ENCODE measurements around the gene CBLB.

The CBLB gene

GRCh38 chr3:105647047-105647446 lies 221.8 kb downstream of the CBLB start (continued):
- TF ChIP-seq, protein P1, sequence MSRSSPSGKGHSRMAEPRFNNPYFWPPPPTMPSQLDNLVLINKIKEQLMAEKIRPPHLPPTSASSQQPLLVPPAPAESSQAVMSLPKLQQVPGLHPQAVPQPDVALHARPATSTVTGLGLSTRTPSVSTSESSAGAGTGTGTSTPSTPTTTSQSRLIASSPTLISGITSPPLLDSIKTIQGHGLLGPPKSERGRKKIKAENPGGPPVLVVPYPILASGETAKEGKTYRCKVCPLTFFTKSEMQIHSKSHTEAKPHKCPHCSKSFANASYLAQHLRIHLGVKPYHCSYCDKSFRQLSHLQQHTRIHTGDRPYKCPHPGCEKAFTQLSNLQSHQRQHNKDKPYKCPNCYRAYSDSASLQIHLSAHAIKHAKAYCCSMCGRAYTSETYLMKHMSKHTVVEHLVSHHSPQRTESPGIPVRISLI (tag by site-specific recombination; IDR thresholded peaks at IDR 0.05): 0 out of 2 replicates have a peak, but pooled peaks have one; percentile 31
- no peak for TF ChIP-seq REPIN1 (tag by site-specific recombination; IDR thresholded peaks at IDR 0.05; ENCODE audit: low read depth)
- no peak for TF ChIP-seq SCRT2 (tag by site-specific recombination; IDR thresholded peaks at IDR 0.05)
- no peak for TF ChIP-seq ZNF596 (tag by site-specific recombination; IDR thresholded peaks at IDR 0.05)
- TF ChIP-seq FEZF1 (tag by site-specific recombination; IDR thresholded peaks at IDR 0.05): no peak
- no peak for TF ChIP-seq GFI1B (tag by site-specific recombination; IDR thresholded peaks at IDR 0.05)
- no peak for TF ChIP-seq ZNF785 (tag by site-specific recombination; IDR thresholded peaks at IDR 0.05)
- TF ChIP-seq, protein P2, sequence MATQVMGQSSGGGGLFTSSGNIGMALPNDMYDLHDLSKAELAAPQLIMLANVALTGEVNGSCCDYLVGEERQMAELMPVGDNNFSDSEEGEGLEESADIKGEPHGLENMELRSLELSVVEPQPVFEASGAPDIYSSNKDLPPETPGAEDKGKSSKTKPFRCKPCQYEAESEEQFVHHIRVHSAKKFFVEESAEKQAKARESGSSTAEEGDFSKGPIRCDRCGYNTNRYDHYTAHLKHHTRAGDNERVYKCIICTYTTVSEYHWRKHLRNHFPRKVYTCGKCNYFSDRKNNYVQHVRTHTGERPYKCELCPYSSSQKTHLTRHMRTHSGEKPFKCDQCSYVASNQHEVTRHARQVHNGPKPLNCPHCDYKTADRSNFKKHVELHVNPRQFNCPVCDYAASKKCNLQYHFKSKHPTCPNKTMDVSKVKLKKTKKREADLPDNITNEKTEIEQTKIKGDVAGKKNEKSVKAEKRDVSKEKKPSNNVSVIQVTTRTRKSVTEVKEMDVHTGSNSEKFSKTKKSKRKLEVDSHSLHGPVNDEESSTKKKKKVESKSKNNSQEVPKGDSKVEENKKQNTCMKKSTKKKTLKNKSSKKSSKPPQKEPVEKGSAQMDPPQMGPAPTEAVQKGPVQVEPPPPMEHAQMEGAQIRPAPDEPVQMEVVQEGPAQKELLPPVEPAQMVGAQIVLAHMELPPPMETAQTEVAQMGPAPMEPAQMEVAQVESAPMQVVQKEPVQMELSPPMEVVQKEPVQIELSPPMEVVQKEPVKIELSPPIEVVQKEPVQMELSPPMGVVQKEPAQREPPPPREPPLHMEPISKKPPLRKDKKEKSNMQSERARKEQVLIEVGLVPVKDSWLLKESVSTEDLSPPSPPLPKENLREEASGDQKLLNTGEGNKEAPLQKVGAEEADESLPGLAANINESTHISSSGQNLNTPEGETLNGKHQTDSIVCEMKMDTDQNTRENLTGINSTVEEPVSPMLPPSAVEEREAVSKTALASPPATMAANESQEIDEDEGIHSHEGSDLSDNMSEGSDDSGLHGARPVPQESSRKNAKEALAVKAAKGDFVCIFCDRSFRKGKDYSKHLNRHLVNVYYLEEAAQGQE (tag by site-specific recombination; IDR thresholded peaks at IDR 0.05): peak; percentile 19; the same call in 1 of the 2 replicates
- no peak for TF ChIP-seq ZNF133 (tag by site-specific recombination; IDR thresholded peaks at IDR 0.05)

DNA sequence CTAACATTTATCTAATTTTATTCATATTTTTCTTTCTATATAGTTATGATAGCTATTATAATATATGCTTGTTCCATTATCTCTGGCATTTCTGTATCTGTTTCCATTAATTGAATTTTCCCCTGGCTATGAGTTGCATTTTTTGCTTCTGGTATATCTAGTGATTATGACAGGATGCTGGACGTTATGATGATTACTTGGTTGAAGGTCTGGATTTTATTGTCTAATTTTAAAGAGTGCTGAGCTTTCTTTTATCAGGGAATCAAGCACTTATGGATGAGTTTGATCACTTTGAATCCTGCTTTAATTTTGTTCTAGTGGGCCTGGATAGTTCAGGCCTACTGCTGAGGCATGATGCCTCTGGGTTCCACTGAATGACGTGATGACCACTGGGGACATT lies 229.7 kb downstream of the CBLB start:
- Histone ChIP-seq H3K9me3 (ENCODE audit: control insufficient read depth, insufficient read depth, low read depth, low read length) (no peaks in the 10 kb centered on the region), H3K4me1 (ENCODE audit: control insufficient read depth, insufficient read depth, low read length) (no peaks in the 10 kb centered on the region), H3K27ac (ENCODE audit: extremely low read depth, low read depth, low read length) (no peak overlapping the region), H3K4me3 (ENCODE audit: low read depth, low read length) (no peak overlapping the region), H3K36me3 (ENCODE audit: control insufficient read depth in 2 of 2, insufficient read depth in 1 of 2, low read length in 2 of 2) (no peaks in the 10 kb centered on the region)
- ChIA-PET CTCF (interaction anchor here (0.9 kb wide), 1 partner anchor 23 kb away, joined by 4 read pairs; no protein-coding TSS in a partner anchor), POLR2A (no interaction called here)
- TF ChIP-seq TRIM28 (IDR thresholded peaks at IDR 0.05; ENCODE audit: borderline replicate concordance, low read length) (no peak), ZNF24 (tag by site-specific recombination; IDR thresholded peaks at IDR 0.05) (no peak), PRDM2 (tag by site-specific recombination; IDR thresholded peaks at IDR 0.05; ENCODE audit: borderline replicate concordance) (no peak), ZNF239 (tag by site-specific recombination; IDR thresholded peaks at IDR 0.05) (no peak), GLIS2 (tag by site-specific recombination; IDR thresholded peaks at IDR 0.05) (no peak), ZNF837 (tag by site-specific recombination; IDR thresholded peaks at IDR 0.05) (no peak), BCL11A (tag by site-specific recombination; IDR thresholded peaks at IDR 0.05; ENCODE audit: low read depth) (no peak), ZBTB1 (tag by site-specific recombination; IDR thresholded peaks at IDR 0.05) (no peak), ZNF585B (tag by site-specific recombination; IDR thresholded peaks at IDR 0.05) (no peak), ZNF184 (tag by site-specific recombination; IDR thresholded peaks at IDR 0.05) (no peak), ZNF639 (tag by site-specific recombination; IDR thresholded peaks at IDR 0.05) (no peak), ATF2 (tag by site-specific recombination; IDR thresholded peaks at IDR 0.05; ENCODE audit: low read depth) (no peak)

All from HEK293 (cell line).